Parathyroid adenoma (tissue), 2 donors: ENCODE measurements around the gene GTF2F2.
"Not testable (repeated sequence)": the region's sequence is repeated elsewhere in the genome, so short reads cannot be mapped to it uniquely, and the experiment has no call there.

Experiments
- H2AFZ ChIP-seq: fragments of 300-600 bp; sonication (generic); one replicate; pipeline ENCODE4 v1.7.0; 2017; ENCODE audit warnings: antibody characterized with exemption, mild to moderate bottlenecking
- H3K27ac ChIP-seq: fragments of 300-600 bp; sonication (generic); one replicate; pipeline ENCODE4 v1.7.0; 2017
- H3K27me3 ChIP-seq: fragments of 300-600 bp; sonication (generic); one replicate; pipeline ENCODE4 v1.7.0; 2017; ENCODE audit warnings: low read length; ENCODE audit not compliant: control insufficient read depth, insufficient read depth
- H3K36me3 ChIP-seq: fragments of 300-600 bp; sonication (generic); one replicate; pipeline ENCODE4 v1.7.0; 2017; ENCODE audit warnings: low read length; ENCODE audit not compliant: control insufficient read depth, insufficient read depth
- H3K4me1 ChIP-seq: fragments of 300-600 bp; sonication (generic); one replicate; pipeline ENCODE4 v1.7.0; 2017; ENCODE audit warnings: control low read depth
- H3K4me2 ChIP-seq: fragments of 300-600 bp; sonication (generic); one replicate; pipeline ENCODE4 v1.7.0; 2017; ENCODE audit warnings: low read length
- H3K4me3 ChIP-seq: fragments of 300-600 bp; sonication (generic); one replicate; pipeline ENCODE4 v1.7.0; 2017; ENCODE audit warnings: low read depth, low read length
- H3K79me2 ChIP-seq: fragments of 300-600 bp; sonication (generic); one replicate; pipeline ENCODE4 v1.7.0; 2017; ENCODE audit warnings: control low read depth
- H3K9ac ChIP-seq: fragments of 300-600 bp; sonication (generic); one replicate; pipeline ENCODE4 v1.7.0; 2017; ENCODE audit warnings: mild to moderate bottlenecking
- H3K9me3 ChIP-seq: fragments of 300-600 bp; sonication (generic); one replicate; pipeline ENCODE4 v1.7.0; 2017; ENCODE audit warnings: low read length; ENCODE audit not compliant: control insufficient read depth
- CTCF ChIP-seq: fragments of 300-600 bp; sonication (generic); IDR thresholded peaks from one replicate; pipeline ENCODE4 v1.7.0; 2017; ENCODE audit warnings: antibody characterized with exemption, mild to moderate bottlenecking
- donor health status: primary hyperparathyroidism.

GTF2F2 gene

DNA sequence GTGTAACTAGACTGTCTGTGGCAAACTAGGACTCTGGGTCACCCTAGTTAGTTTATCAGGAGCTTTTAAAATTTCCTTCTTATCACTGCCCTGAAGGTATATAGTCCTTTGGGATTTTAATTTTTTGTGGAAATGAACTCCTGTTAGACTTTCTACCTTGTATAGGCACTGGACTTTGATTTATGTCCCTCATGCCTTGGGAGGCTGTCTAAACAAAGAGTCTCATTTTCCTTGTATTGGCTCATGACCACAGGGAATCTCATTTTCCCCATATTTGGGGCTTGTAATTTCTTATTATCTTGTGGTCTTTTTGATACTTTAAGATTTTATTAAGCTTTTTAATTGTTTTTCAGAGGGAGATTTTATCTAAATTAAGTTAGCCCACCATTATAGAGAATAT lies 59.1 kb downstream of the GTF2F2 start:
- Histone ChIP-seq H2AFZ (no peak overlapping the region), H3K9ac (no peak overlapping the region), H3K36me3 (no peaks in the 10 kb centered on the region), H3K4me2 (no peak overlapping the region), H3K9me3 (no peaks in the 10 kb centered on the region), H3K4me3 (no peak overlapping the region), H3K79me2 (peaks cover 2% of the 10 kb centered on the region), H3K27ac (no peak overlapping the region), H3K27me3 (no peaks in the 10 kb centered on the region), H3K4me1 (no peaks in the 10 kb centered on the region)
- no peak for TF ChIP-seq CTCF

GRCh38 chr13:45180303-45180702 lies 60.0 kb downstream of the GTF2F2 start:
- Histone ChIP-seq H3K9ac (no peak overlapping the region), H3K79me2 (no peaks in the 10 kb centered on the region), H3K9me3 (no peaks in the 10 kb centered on the region), H3K4me3 (no peak overlapping the region), H3K36me3 (no peaks in the 10 kb centered on the region), H3K4me2 (no peak overlapping the region), H3K27ac (no peak overlapping the region), H3K4me1 (no peaks in the 10 kb centered on the region), H2AFZ (no peak overlapping the region), H3K27me3 (no peaks in the 10 kb centered on the region)
- TF ChIP-seq CTCF: no peak

DNA sequence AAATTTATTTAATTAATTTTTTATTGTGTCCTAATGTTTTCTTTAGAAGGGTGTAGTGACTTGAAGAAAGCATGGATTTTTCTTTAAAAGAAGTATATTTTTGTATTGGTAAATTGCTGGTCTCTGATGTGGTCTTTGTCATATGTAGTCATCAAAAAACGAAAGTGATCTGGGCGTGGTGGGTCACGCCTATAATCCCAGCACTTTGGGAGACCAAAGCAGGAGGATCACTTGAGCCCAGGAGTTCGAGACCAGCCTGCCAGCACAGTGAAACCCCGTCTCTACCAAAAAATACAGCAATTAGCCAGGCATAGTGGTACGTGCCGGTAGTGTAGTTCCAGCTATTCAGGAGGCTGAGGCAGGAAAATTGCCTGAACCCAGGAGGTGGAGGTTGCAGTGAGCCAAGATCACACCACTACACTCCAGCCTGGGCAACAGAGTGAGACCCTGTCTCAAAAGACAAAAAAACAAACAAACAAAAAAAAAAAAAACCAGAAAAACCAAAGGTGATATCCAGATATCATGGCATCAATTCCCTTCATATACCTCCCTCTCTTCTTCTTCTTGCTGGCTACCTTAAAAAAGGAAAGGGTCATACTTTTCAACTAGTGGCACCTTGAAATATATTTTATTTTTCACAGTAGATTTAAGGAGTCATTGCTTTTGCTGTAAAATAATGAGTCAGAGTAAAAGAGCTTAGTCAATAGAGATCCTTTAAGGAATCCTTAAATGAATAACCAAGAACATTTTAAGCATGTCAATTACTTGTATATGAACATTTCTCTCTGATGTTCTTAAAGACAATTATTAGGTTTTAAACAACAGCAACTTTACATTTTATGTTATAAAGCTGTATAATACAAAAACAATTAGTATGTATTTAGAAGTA lies 60.6 kb downstream of the GTF2F2 start:
- no peaks in the 10 kb centered on the region for H3K36me3 ChIP-seq
- H3K27me3 ChIP-seq: no peaks in the 10 kb centered on the region
- no peak overlapping the region for H3K27ac ChIP-seq
- H3K9me3 ChIP-seq: no peaks in the 10 kb centered on the region
- no peaks in the 10 kb centered on the region for H3K4me1 ChIP-seq
- no peaks in the 10 kb centered on the region for H3K79me2 ChIP-seq
- H3K9ac ChIP-seq: no peak overlapping the region
- H3K4me3 ChIP-seq: no peak overlapping the region
- H3K4me2 ChIP-seq: no peak overlapping the region
- TF ChIP-seq CTCF: no peak
- no peak overlapping the region for H2AFZ ChIP-seq

DNA sequence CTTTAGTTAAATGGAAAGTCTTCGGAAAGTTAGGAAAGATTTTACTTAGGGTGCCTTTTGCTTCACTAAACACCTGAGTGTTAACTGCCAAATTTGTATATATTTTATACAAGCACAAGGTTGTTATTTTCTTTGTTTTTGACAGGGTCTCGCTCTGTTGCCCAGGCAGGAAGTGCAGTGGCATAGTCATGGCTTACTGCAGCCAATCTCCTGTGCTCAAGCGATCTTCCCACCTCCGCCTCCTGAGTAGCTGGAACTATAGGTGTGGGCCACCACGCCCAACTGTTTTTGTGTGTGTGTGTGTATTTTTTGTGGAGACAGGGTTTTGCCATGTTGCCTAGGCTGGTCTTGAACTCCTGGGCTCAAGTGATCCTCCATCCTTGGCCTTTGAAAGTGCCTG lies 64.4 kb downstream of the GTF2F2 start:
- no peaks in the 10 kb centered on the region for H3K4me1 ChIP-seq
- no peak overlapping the region for H3K9ac ChIP-seq
- H3K27ac ChIP-seq: no peak overlapping the region
- no peak overlapping the region for H2AFZ ChIP-seq
- TF ChIP-seq CTCF: no peak
- no peaks in the 10 kb centered on the region for H3K27me3 ChIP-seq
- no peak overlapping the region for H3K4me2 ChIP-seq
- no peak overlapping the region for H3K4me3 ChIP-seq
- no peaks in the 10 kb centered on the region for H3K79me2 ChIP-seq
- no peaks in the 10 kb centered on the region for H3K9me3 ChIP-seq
- H3K36me3 ChIP-seq: no peaks in the 10 kb centered on the region

GRCh38 chr13:45185286-45185685 lies 65.0 kb downstream of the GTF2F2 start:
- Histone ChIP-seq H3K4me3 (no peak overlapping the region), H3K27ac (no peak overlapping the region), H2AFZ (no peak overlapping the region), H3K4me1 (no peaks in the 10 kb centered on the region), H3K27me3 (no peaks in the 10 kb centered on the region), H3K79me2 (no peaks in the 10 kb centered on the region), H3K9ac (no peak overlapping the region), H3K9me3 (no peaks in the 10 kb centered on the region), H3K4me2 (no peak overlapping the region), H3K36me3 (no peaks in the 10 kb centered on the region)
- no peak for TF ChIP-seq CTCF

DNA sequence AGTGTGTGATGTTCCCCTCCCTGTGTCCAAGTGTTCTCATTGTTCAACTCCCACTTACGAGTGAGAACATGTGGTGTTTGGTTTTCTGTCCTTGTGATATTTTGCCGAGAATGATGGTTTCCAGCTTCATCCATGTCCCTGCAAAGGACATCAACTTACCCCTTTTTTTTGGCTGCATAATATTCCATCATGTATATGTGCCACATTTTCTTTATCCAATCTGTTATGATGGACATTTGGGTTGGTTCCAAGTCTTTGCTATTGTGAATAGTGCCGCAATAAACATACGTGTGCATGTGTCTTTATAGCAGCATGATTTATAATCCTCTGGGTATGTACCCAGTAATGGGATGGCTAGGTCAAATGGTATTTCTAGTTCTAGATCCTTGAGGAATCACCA lies 68.8 kb downstream of the GTF2F2 start:
- H3K27me3 ChIP-seq, H2AFZ ChIP-seq, H3K9ac ChIP-seq, H3K36me3 ChIP-seq, H3K27ac ChIP-seq, H3K4me2 ChIP-seq, H3K4me3 ChIP-seq, H3K4me1 ChIP-seq, H3K79me2 ChIP-seq, H3K9me3 ChIP-seq: not testable (repeated sequence)

DNA sequence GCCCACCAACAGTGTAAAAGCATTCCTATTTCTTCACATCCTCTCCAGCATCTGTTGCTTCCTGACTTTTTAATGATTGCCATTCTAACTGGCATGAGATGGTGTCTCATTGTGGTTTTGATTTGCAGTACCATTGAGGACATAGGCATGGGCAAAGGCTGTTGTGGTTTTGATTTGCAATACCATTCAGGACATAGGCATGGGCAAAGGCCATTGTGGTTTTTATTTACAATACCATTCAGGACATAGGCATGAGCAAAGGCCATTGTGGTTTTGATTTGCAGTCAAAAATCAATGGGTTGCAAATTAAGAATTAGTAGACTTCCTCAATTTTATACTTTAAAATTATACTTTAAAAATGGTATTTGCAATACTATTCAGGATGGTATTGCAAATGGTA lies 69.2 kb downstream of the GTF2F2 start:
- H2AFZ ChIP-seq, H3K4me3 ChIP-seq, H3K27me3 ChIP-seq, H3K4me1 ChIP-seq, H3K36me3 ChIP-seq, H3K4me2 ChIP-seq, H3K27ac ChIP-seq, H3K9ac ChIP-seq, H3K9me3 ChIP-seq, H3K79me2 ChIP-seq: not testable (repeated sequence)
